Naive B cell (primary cell): ENCODE results near the gene CLEC16A. TPM values are rescaled to one million over a fixed set of nuclear protein-coding genes. Genes with fewer than 3 reads are reported as not detected.
A peak's percentile ranks its signal among the peaks of the same experiment; 100 is the strongest.

Experiments
- ATAC-seq, 2 donors: fragments of 150-1000 bp; cut with Tn5 transposase; 2 replicates each; pipeline ENCODE4 v1.10.0; 2021; ENCODE audit warnings: low read depth in 2 of 2, mild to moderate bottlenecking in 2 of 2, moderate library complexity in 2 of 2
- DNase-seq: peaks from one replicate; pipeline ENCODE4 v3.0.0; 2022
- H3K27ac Mint-ChIP-seq, 6 donors: one replicate each; pipeline ENCODE4 v1.8.0; 2020 to 2022; ENCODE audit warnings: mild to moderate bottlenecking in 6 of 6, mixed read lengths in 6 of 6, moderate library complexity in 5 of 6, inconsistent platforms in 2 of 6
- H3K27me3 Mint-ChIP-seq, 3 donors: one replicate each; pipeline ENCODE4 v1.8.0; 2021 to 2022; ENCODE audit warnings: mixed read lengths in 3 of 3, mild to moderate bottlenecking in 1 of 3
- H3K36me3 Mint-ChIP-seq, 2 donors: one replicate each; pipeline ENCODE4 v1.8.0; 2020 to 2022; ENCODE audit warnings: mixed read lengths in 2 of 2, inconsistent platforms in 1 of 2, mild to moderate bottlenecking in 1 of 2
- H3K4me1 Mint-ChIP-seq, 3 donors: one replicate each; pipeline ENCODE4 v1.8.0; 2020 to 2022; ENCODE audit warnings: mixed read lengths in 3 of 3, inconsistent platforms in 1 of 3, mild to moderate bottlenecking in 1 of 3, moderate library complexity in 1 of 3
- H3K4me3 Mint-ChIP-seq, 8 donors: one replicate each; pipeline ENCODE4 v1.8.0; 2020 to 2022; ENCODE audit warnings: mild to moderate bottlenecking in 8 of 8, mixed read lengths in 8 of 8, moderate library complexity in 8 of 8, inconsistent platforms in 2 of 8
- H3K9me3 Mint-ChIP-seq, 7 donors: one replicate each; pipeline ENCODE4 v1.8.0; 2020 to 2022; ENCODE audit warnings: mixed read lengths in 7 of 7, mild to moderate bottlenecking in 5 of 7, inconsistent platforms in 2 of 7, moderate library complexity in 1 of 7
- polyA plus RNA-seq, 6 donors: library from polyadenylated mRNA; unstranded; fragments of 300-500 nt; fragmentation: Illumina TruSeq; gene quantifications; one replicate each; pipeline ENCODE4 v1.2.3, GENCODE V29; 2021; ENCODE audit warnings: low read depth in 6 of 6

The CLEC16A gene
- polyA plus RNA-seq, 6 donors from 2014 or later: 11.8 to 34.9 (median 18.7) TPM

DNA sequence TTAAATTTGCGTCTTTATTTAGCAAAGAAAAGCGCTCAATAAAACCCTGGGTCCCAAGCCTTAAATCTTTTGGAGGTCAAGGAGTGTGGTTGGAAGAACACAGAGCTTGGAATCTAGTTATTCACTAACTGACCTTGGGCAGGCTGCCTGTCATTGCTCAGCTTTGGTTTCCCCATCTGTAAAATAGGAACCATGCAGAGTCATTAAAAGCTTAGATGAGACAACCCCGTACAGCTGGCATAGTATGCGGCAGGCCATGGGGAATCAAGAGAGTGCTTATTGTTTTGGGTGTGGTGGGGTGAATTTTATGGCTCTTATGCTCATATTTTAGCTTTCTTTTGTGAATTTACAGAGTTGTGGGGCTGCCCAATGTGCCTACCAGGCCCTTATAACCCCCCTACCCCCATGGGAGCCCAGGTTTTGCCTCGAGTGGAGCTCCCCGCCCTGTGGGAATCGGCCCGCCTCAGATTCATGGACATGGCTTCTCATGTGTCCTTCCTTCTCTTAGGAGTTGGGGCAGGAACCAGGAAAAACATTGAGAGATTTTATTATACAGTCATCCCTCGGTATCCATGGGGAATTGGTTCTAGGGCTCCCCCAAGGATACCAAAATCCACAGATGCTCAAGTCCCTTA lies 113.5 kb downstream of the CLEC16A start:
- H3K36me3 Mint-ChIP-seq: peaks cover 21 to 36% of the 10 kb centered on the region in 2 donors
- no peak overlapping the region for H3K4me3 Mint-ChIP-seq

GRCh38 chr16:11058832-11059231 lies 114.5 kb downstream of the CLEC16A start:
- DNase-seq (no peak), ATAC-seq (no peak)
- Mint-ChIP-seq H3K4me3 (no peak overlapping the region), H3K27ac (peak overlapping the region in 1 of 6 donors; percentile 66), H3K27me3 (no peaks in the 10 kb centered on the region), H3K36me3 (peaks cover 17 to 36% of the 10 kb centered on the region in 2 donors), H3K9me3 (no peaks in the 10 kb centered on the region), H3K4me1 (no peaks in the 10 kb centered on the region)

More for the DNA sequence above, 113.5 kb downstream of the CLEC16A start:
- peak overlapping the region in 2 of 6 donors; percentile 47 to 49 for H3K27ac Mint-ChIP-seq
- H3K9me3 Mint-ChIP-seq: no peaks in the 10 kb centered on the region
- peaks cover 2 to 3% (median 3%) of the 10 kb centered on the region in 3 donors for H3K4me1 Mint-ChIP-seq
- H3K27me3 Mint-ChIP-seq: no peaks in the 10 kb centered on the region
- DNase-seq (no peak), ATAC-seq (no peak)

DNA sequence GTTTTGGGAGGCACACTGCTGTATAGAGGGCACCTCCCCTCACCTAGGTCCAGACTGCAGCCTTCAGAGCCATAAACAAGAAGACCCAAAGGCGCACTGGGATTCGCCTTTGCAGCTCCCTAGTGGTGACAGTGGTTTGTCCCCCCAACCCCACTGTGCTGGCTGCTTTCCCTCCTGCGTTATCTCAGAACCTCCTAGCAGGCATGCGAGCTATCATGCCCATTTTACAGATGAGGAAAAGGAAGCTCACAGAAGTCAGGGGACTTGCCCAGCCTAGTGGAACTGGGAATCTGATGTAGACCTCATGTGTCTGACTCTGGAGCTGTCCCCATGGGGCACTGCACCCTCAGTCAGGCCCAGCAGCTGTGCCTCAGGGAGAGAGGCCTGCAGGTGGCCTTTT lies 115.2 kb downstream of the CLEC16A start:
- Mint-ChIP-seq H3K4me3 (no peak overlapping the region), H3K27ac (no peak overlapping the region), H3K4me1 (no peaks in the 10 kb centered on the region), H3K9me3 (no peaks in the 10 kb centered on the region), H3K27me3 (no peaks in the 10 kb centered on the region), H3K36me3 (peaks cover 17 to 36% of the 10 kb centered on the region in 2 donors)
- no peak for DNase-seq
- ATAC-seq: no peak

GRCh38 chr16:11060364-11060763 lies 116.0 kb downstream of the CLEC16A start:
- ATAC-seq (no peak), DNase-seq (no peak)
- H3K27ac Mint-ChIP-seq: no peak overlapping the region
- H3K27me3 Mint-ChIP-seq: no peaks in the 10 kb centered on the region
- peaks cover 11 to 29% of the 10 kb centered on the region in 2 donors for H3K36me3 Mint-ChIP-seq
- H3K4me1 Mint-ChIP-seq: no peaks in the 10 kb centered on the region
- no peaks in the 10 kb centered on the region for H3K9me3 Mint-ChIP-seq
- H3K4me3 Mint-ChIP-seq: no peak overlapping the region

- no peak for DNase-seq
- no peak overlapping the region for H3K27ac Mint-ChIP-seq
- H3K27me3 Mint-ChIP-seq: no peaks in the 10 kb centered on the region
- peaks cover 11 to 27% of the 10 kb centered on the region in 2 donors for H3K36me3 Mint-ChIP-seq
- no peaks in the 10 kb centered on the region for H3K9me3 Mint-ChIP-seq
- ATAC-seq: no peak
- no peaks in the 10 kb centered on the region for H3K4me1 Mint-ChIP-seq
- no peak overlapping the region for H3K4me3 Mint-ChIP-seq
Observed at GRCh38 chr16:11060842-11061241, 116.5 kb downstream of the CLEC16A start.

GRCh38 chr16:11061629-11062270 lies 117.4 kb downstream of the CLEC16A start:
- DNase-seq: no peak
- Mint-ChIP-seq H3K27ac (no peak overlapping the region), H3K27me3 (no peaks in the 10 kb centered on the region), H3K4me3 (no peak overlapping the region), H3K9me3 (no peaks in the 10 kb centered on the region), H3K36me3 (peaks cover 11 to 18% of the 10 kb centered on the region in 2 donors), H3K4me1 (no peaks in the 10 kb centered on the region)
- ATAC-seq: no peak

GRCh38 chr16:11063448-11064201 lies 119.3 kb downstream of the CLEC16A start:
- Mint-ChIP-seq H3K27me3 (no peaks in the 10 kb centered on the region), H3K36me3 (peaks cover 15% of the 10 kb centered on the region in 2 donors), H3K9me3 (no peaks in the 10 kb centered on the region), H3K27ac (no peak overlapping the region), H3K4me3 (no peak overlapping the region), H3K4me1 (no peaks in the 10 kb centered on the region)
- DNase-seq (no peak), ATAC-seq (no peak)

DNA sequence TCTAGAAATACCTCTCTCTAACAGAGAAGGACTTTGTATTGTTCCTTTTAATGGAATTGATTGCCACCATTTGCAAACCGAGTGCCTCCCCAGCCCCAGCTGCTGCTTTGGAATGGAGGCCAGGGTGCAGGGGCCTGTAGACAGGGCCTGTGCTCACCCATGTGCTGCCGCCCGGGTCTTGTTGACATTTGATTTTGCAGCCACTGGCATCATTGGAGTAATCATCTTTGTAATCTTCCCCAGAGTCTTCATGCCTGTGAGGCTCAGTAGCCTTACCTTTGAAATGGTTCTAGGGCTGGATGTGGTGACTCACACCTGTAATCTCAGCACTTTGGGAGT lies 119.8 kb downstream of the CLEC16A start:
- Mint-ChIP-seq H3K9me3 (no peaks in the 10 kb centered on the region), H3K36me3 (peaks cover 15% of the 10 kb centered on the region in 2 donors), H3K4me3 (no peak overlapping the region), H3K4me1 (no peaks in the 10 kb centered on the region), H3K27me3 (no peaks in the 10 kb centered on the region), H3K27ac (no peak overlapping the region)
- ATAC-seq (no peak), DNase-seq (no peak)

DNA sequence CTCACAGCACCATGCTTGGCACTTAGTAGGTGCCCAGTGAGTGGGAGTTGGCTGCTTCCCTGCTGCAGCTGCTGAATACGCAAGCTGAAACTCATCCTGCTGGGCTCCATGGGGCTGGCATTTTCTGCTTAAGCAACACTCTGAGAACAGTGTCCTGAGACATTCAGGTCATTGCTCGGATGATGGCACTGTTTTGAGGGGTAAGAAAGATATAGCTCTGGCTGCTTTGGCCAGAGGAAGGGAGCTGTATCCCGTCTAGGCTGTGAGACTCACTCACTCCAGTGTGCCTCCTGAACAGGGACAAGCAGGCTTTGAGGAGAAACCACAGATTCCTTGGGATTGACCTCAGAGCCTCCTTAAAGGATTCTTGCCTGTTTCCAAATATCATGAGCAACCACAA lies 120.5 kb downstream of the CLEC16A start:
- H3K9me3 Mint-ChIP-seq: no peaks in the 10 kb centered on the region
- peak overlapping the region in 1 of 6 donors; percentile 49 for H3K27ac Mint-ChIP-seq
- H3K36me3 Mint-ChIP-seq: peaks cover 15% of the 10 kb centered on the region in 2 donors

DNA sequence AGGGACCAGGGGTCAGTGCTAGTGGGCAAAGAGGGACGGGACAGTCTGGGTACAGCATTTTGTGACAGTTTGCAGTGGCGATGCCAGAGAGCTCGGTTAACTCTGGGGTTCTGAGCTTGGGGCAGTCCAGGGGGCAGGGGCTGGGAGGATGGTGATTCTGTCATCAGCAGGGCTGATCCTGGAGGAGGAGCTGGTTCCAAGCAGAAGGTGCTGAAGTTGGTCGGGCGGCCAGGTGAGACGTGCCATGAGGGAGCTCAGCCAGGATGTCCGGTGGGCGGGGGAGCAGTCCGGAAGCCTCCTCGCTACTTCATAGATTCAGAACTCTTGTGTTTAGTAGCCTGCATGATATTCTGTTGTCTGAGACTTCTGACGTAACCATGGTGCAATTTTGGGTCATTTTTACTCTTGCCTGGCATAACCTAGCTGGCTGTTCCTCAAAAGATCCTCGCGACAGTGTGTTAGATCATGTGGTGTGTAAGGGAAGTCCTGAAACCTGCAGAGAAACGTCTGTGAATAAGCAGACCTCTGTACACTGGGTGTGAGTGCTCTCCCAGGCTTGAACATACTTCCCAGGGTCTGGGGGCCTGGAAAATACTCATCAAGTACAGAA lies 122.0 kb downstream of the CLEC16A start:
- Mint-ChIP-seq H3K4me3 (no peak overlapping the region), H3K36me3 (peaks cover 12 to 16% of the 10 kb centered on the region in 2 donors), H3K27ac (peak overlapping the region in 1 of 6 donors; percentile 49), H3K4me1 (peaks cover 0 to 4% (median 0%) of the 10 kb centered on the region in 3 donors), H3K9me3 (no peaks in the 10 kb centered on the region), H3K27me3 (no peaks in the 10 kb centered on the region)
- no peak for ATAC-seq
- DNase-seq: no peak

More for the DNA sequence above, 120.5 kb downstream of the CLEC16A start:
- Mint-ChIP-seq H3K4me3 (no peak overlapping the region), H3K27me3 (no peaks in the 10 kb centered on the region), H3K4me1 (no peaks in the 10 kb centered on the region)
- DNase-seq (no peak), ATAC-seq (no peak)

GRCh38 chr16:11067266-11067665 lies 122.9 kb downstream of the CLEC16A start:
- H3K4me1 Mint-ChIP-seq: peaks cover 0 to 9% (median 0%) of the 10 kb centered on the region in 3 donors
- H3K27ac Mint-ChIP-seq: peak overlapping the region in 2 of 6 donors; percentile 37 to 64
- peaks cover 9 to 19% of the 10 kb centered on the region in 2 donors for H3K36me3 Mint-ChIP-seq
- H3K4me3 Mint-ChIP-seq: no peak overlapping the region
- no peaks in the 10 kb centered on the region for H3K27me3 Mint-ChIP-seq
- DNase-seq (no peak), ATAC-seq (no peak)
- no peaks in the 10 kb centered on the region for H3K9me3 Mint-ChIP-seq

DNA sequence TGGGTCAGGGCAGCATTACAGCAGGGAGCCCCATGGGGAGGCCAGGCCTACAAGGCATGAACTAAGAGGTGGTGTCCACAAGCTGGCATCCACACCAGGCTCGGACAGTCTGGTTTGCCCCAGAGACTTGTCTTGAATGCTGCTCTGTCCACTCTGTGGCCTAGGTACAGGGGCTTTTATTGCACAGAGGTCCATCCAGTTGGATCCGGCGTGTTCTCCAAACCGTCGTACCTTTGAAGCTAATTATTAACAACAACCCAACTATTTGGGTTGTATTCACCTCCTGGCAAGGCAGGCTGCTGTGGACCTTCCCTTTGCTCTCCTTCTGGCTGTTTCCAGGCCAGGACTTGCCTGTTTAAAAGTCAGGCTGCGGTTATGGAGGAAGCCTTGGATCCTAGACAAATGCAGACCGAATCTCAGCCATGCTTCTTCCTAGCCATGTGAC lies 123.4 kb downstream of the CLEC16A start:
- Mint-ChIP-seq H3K4me3 (no peak overlapping the region), H3K27ac (peak overlapping the region in 1 of 6 donors; percentile 92), H3K36me3 (peaks cover 9 to 19% of the 10 kb centered on the region in 2 donors), H3K9me3 (no peaks in the 10 kb centered on the region), H3K27me3 (no peaks in the 10 kb centered on the region), H3K4me1 (peaks cover 0 to 9% (median 1%) of the 10 kb centered on the region in 3 donors)
- ATAC-seq: no peak
- no peak for DNase-seq

DNA sequence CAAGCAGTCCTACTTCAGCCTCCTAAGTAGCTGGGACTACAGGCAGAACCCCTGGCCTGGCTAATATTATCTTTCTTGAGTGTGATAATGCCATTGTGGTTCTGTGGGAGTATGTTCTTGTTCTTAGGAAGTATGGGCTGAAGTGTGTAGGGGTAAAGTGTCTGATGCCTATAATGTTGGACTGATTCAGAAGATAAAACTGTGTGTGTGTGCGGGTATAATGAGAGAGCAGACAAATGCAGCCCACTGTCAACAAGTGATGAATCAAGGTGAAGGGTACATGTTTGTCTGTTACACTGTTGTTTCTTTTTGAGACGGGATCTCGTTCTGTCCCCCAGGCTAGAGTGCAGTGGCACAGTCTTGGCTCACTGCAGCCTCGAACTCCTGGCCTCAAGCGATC lies 127.5 kb downstream of the CLEC16A start:
- no peak for ATAC-seq
- Mint-ChIP-seq H3K4me1 (peaks cover 36 to 41% (median 37%) of the 10 kb centered on the region in 3 donors), H3K27ac (peak overlapping the region in 3 of 6 donors; percentile 12 to 29 (median 24)), H3K9me3 (no peaks in the 10 kb centered on the region), H3K4me3 (no peak overlapping the region), H3K27me3 (no peaks in the 10 kb centered on the region), H3K36me3 (peaks cover 9 to 32% of the 10 kb centered on the region in 2 donors)
- no peak for DNase-seq
